ENCODE measurements around the gene D2HGDH. TPM values are rescaled to one million over a fixed set of nuclear protein-coding genes. Genes with fewer than 3 reads are reported as not detected.

D2HGDH gene
- total and polyA plus RNA-seq, 2 of the 8 experiments (the other 6 are each of a cell fraction or from before 2014, with no cell fraction given), result 3.4 to 8.1 TPM

DNA sequence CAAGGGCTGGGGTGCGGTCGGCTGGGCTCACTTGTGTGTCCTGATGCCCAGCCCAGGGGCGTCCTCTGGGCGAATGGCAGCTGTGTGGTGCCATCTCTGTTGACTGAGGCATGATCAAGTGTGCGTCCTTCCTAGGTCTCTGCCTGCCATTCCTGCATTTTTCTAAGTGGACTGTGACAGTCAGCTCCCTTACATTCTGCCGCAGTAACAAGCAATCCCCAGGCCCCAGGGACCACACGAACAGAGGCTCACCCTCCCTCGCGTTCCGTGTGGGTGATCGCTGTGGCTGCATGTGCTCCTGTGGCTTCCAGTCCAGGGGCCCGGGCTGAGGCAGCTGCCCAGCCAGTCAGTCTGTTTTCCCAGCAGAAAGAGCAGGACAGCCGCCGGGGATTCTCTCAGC is 17.8 kb downstream of the D2HGDH start (continued):
- TF ChIP-seq CTBP2 (IDR thresholded peaks at IDR 0.05; ENCODE audit: borderline replicate concordance, insufficient read depth, insufficient read length, low read length) (no peak), GABPA (IDR thresholded peaks at IDR 0.05; ENCODE audit: borderline replicate concordance, insufficient read depth, low read length) (no peak)
